Left renal cortex interstitium (tissue), 4 donors: ENCODE results near the gene CRIP2. TPM values are rescaled to one million over a fixed set of nuclear protein-coding genes. Genes with fewer than 3 reads are reported as not detected.

ENCODE experiments used
- DNase-seq, 4 donors: peaks; one replicate each; pipeline ENCODE4 v3.0.0-alpha.2; 2013; ENCODE audit warnings: low read depth in 4 of 4, low spot score in 2 of 4, missing footprints in 1 of 4
- polyA plus RNA-seq, 4 donors: library from polyadenylated mRNA; unstranded; fragments of 120-200 nt; gene quantifications; one replicate each; pipeline ENCODE4 v1.2.1, GENCODE V29; 2013; ENCODE audit not compliant: insufficient read length in 4 of 4

Gene CRIP2
- polyA plus RNA-seq = 100 to 1,000 TPM; 101 to 193 (median 149) TPM

GRCh38 chr14:105474483-105475268 lies at the start of gene CRIP2:
Gene CRIP2, plus strand, starts transcription at chr14:105474821. Its CDS starts 42 bp downstream, at chr14:105474863.
- no peak for DNase-seq

- no peak for DNase-seq
Measured at GRCh38 chr14:105424861-105425260, 49.8 kb upstream of the CRIP2 start.

- no peak for DNase-seq
Measured at GRCh38 chr14:105425823-105426247, 48.8 kb upstream of the CRIP2 start.

- DNase-seq = no peak
Measured at GRCh38 chr14:105426416-105427130, 48.0 kb upstream of the CRIP2 start.

- no peak for DNase-seq
Measured at GRCh38 chr14:105427412-105427811, 47.2 kb upstream of the CRIP2 start.

- no peak for DNase-seq
Measured at GRCh38 chr14:105427936-105428485, 46.6 kb upstream of the CRIP2 start.

- DNase-seq = no peak
Measured at GRCh38 chr14:105430042-105430441, 44.6 kb upstream of the CRIP2 start.

GRCh38 chr14:105430565-105430964 lies 44.1 kb upstream of the CRIP2 start:
- no peak for DNase-seq

GRCh38 chr14:105431256-105431655 lies 43.4 kb upstream of the CRIP2 start:
- DNase-seq = no peak

GRCh38 chr14:105432657-105433056 lies 42.0 kb upstream of the CRIP2 start:
- no peak for DNase-seq

GRCh38 chr14:105433161-105433605 lies 41.4 kb upstream of the CRIP2 start:
- no peak for DNase-seq

- DNase-seq = no peak
Measured at GRCh38 chr14:105436402-105436801, 38.2 kb upstream of the CRIP2 start.

- no peak for DNase-seq
Measured at GRCh38 chr14:105436891-105437722, 37.5 kb upstream of the CRIP2 start.

- DNase-seq = no peak
Measured at GRCh38 chr14:105437723-105438500, 36.7 kb upstream of the CRIP2 start.

- no peak for DNase-seq
Measured at GRCh38 chr14:105439179-105439578, 35.4 kb upstream of the CRIP2 start.

- DNase-seq = no peak
Measured at GRCh38 chr14:105439710-105440553, 34.7 kb upstream of the CRIP2 start.

GRCh38 chr14:105440554-105440900 lies 34.1 kb upstream of the CRIP2 start:
- DNase-seq = no peak

GRCh38 chr14:105440992-105441391 lies 33.6 kb upstream of the CRIP2 start:
- no peak for DNase-seq

GRCh38 chr14:105442125-105442524 lies 32.5 kb upstream of the CRIP2 start:
- no peak for DNase-seq
